Keratinocyte (primary cell): Measurements from ENCODE around the gene NEBL. TPM values are rescaled to one million over a fixed set of nuclear protein-coding genes. Genes with fewer than 3 reads are reported as not detected.

Source experiments
- DNase-seq: peaks from one replicate; pipeline ENCODE4 v3.0.0-alpha.2; 2011; ENCODE audit warnings: low read depth, missing footprints, low spot score
- FAIRE-seq: peaks from 2 replicates; lab custom pipeline; 2011; peaks lifted over from hg19 to GRCh38; lab: Jason Lieb, UNC
- H2AFZ ChIP-seq: 2 replicates; pipeline ENCODE4 v1.6.0; 2012; ENCODE audit warnings: low read length, control low read depth, inconsistent platforms; ENCODE audit not compliant: control insufficient read depth
- H3K27ac ChIP-seq: 2 replicates; pipeline ENCODE4 v1.5.1; 2011; ENCODE audit warnings: low read length; ENCODE audit not compliant: control insufficient read depth, insufficient read depth
- H3K27me3 ChIP-seq: 3 replicates; pipeline ENCODE4 v1.6.0; 2011; ENCODE audit warnings: low read length; ENCODE audit not compliant: control insufficient read depth, insufficient read depth; ENCODE audit errors: extremely low read depth
- H3K36me3 ChIP-seq, 2 experiments: 2 replicates in 1 of 2; 3 replicates in 1 of 2; pipeline ENCODE4 v1.5.1; 2011; ENCODE audit warnings: low read length in 2 of 2, mild to moderate bottlenecking in 1 of 2; ENCODE audit not compliant: control insufficient read depth in 2 of 2, insufficient read depth in 2 of 2; ENCODE audit errors: extremely low read depth in 1 of 2
- H3K4me1 ChIP-seq: 3 replicates; pipeline ENCODE4 v1.5.1; 2011; ENCODE audit warnings: low read length; ENCODE audit not compliant: control insufficient read depth, insufficient read depth; ENCODE audit errors: extremely low read depth
- H3K4me2 ChIP-seq: 3 replicates; pipeline ENCODE4 v1.6.0; 2011; ENCODE audit warnings: low read depth, low read length; ENCODE audit not compliant: control insufficient read depth, insufficient read depth; ENCODE audit errors: extremely low read depth
- H3K4me3 ChIP-seq, 3 experiments: fragments of 200-600 bp in 1 of 3; sonication (generic) in 1 of 3; 2 replicates in 2 of 3; 3 replicates in 1 of 3; pipeline ENCODE4 v1.5.1; 2011 to 2016; ENCODE audit warnings: low read length in 3 of 3, mild to moderate bottlenecking in 3 of 3, control low read depth in 2 of 3, inconsistent platforms in 1 of 3, low read depth in 1 of 3, mixed read lengths in 1 of 3, mixed run types in 1 of 3, moderate library complexity in 1 of 3; ENCODE audit not compliant: control insufficient read depth in 2 of 3, insufficient read depth in 2 of 3; ENCODE audit errors: extremely low read depth in 1 of 3
- H3K79me2 ChIP-seq: 2 replicates; pipeline ENCODE4 v1.6.0; 2012; ENCODE audit warnings: low read length; ENCODE audit not compliant: control insufficient read depth, insufficient read depth
- H3K9ac ChIP-seq: 3 replicates; pipeline ENCODE4 v1.6.0; 2011; ENCODE audit warnings: low read length; ENCODE audit not compliant: control insufficient read depth, insufficient read depth; ENCODE audit errors: extremely low read depth
- H3K9me1 ChIP-seq: 3 replicates; pipeline ENCODE4 v1.6.0; 2011; ENCODE audit warnings: low read length; ENCODE audit not compliant: control insufficient read depth, insufficient read depth; ENCODE audit errors: extremely low read depth
- H3K9me3 ChIP-seq: 2 replicates; pipeline ENCODE4 v1.5.1; 2012; ENCODE audit warnings: low read depth, low read length; ENCODE audit not compliant: control insufficient read depth
- H4K20me1 ChIP-seq: 3 replicates; pipeline ENCODE4 v1.6.0; 2011; ENCODE audit warnings: low read length; ENCODE audit not compliant: control insufficient read depth, insufficient read depth; ENCODE audit errors: extremely low read depth
- CTCF ChIP-seq, 3 experiments: IDR thresholded peaks in 1 of 3; conservative IDR thresholded peaks in 1 of 3; optimal IDR thresholded peaks in 1 of 3; 2 replicates in 2 of 3; 3 replicates in 1 of 3; pipeline versions ENCODE3 to v1.5.1; 2011; ENCODE audit warnings: low read length in 3 of 3, mild to moderate bottlenecking in 3 of 3, moderate library complexity in 2 of 3, control low read depth in 1 of 3, inconsistent platforms in 1 of 3; ENCODE audit not compliant: insufficient read depth in 2 of 3; ENCODE audit errors: extremely low read depth in 1 of 3
- EZH2 ChIP-seq: IDR thresholded peaks from one replicate; pipeline ENCODE4 v1.6.1; 2012; ENCODE audit warnings: inconsistent platforms, mild to moderate bottlenecking, low read length, moderate library complexity
- dilution Hi-C: fragments of 300-500 bp; cut with MboI; formaldehyde crosslinking; loops from one replicate; pipeline ENCODE4 v1.7.0; 2020; ENCODE audit warnings: low sequenced_read_pairs; ENCODE audit not compliant: extremely low pct_ligation_motif_present
- polyA plus RNA-seq, 5 experiments: library from polyadenylated mRNA; depleted of rRNA in 3 of 5; stranded (reverse) in 3 of 5; stranded (forward) in 1 of 5; unstranded in 1 of 5; fragments of >200 nt; gene quantifications; 1 replicate in 1 of 5; 2 replicates in 3 of 5; 3 replicates in 1 of 5; pipeline versions ENCODE4 v1.2.1 to v1.2.3, GENCODE V29; 2011 to 2012; ENCODE audit warnings: missing spikeins in 2 of 5, low read depth in 1 of 5, low replicate concordance in 1 of 5

NEBL gene
- polyA plus RNA-seq, 1 donor (not counting 4 experiments of a cell fraction or from before 2014, with no cell fraction given), result 4.5 TPM

- no peaks in the 10 kb centered on the region for H4K20me1 ChIP-seq
- H3K4me3 ChIP-seq, result no peak overlapping the region
- no peaks in the 10 kb centered on the region for H3K9me3 ChIP-seq
- no peaks in the 10 kb centered on the region for H3K36me3 ChIP-seq
- no peaks in the 10 kb centered on the region for H3K9me1 ChIP-seq
- dilution Hi-C loops, result no loop called here
- no peaks in the 10 kb centered on the region for H3K4me1 ChIP-seq
- no peak overlapping the region for H2AFZ ChIP-seq
- H3K9ac ChIP-seq, result no peak overlapping the region
- no peak for DNase-seq
- no peak for TF ChIP-seq EZH2
- no peak for TF ChIP-seq CTCF (optimal IDR thresholded peaks at IDR 0.05 in 1 of 3, IDR thresholded peaks at IDR 0.05 in 1 of 3, conservative IDR thresholded peaks at IDR 0.05 in 1 of 3; ENCODE audit: extremely low read depth in 1 of 3, insufficient read depth in 2 of 3, low read length in 3 of 3)
- FAIRE-seq, result no peak
- H3K27ac ChIP-seq, result no peak overlapping the region
- H3K27me3 ChIP-seq, result no peaks in the 10 kb centered on the region
- H3K79me2 ChIP-seq, result no peaks in the 10 kb centered on the region
- no peak overlapping the region for H3K4me2 ChIP-seq
Observed at GRCh38 chr10:20797290-20797689, 99.8 kb downstream of the NEBL start.

GRCh38 chr10:20795391-20795790 lies 101.7 kb downstream of the NEBL start:
- no peak for FAIRE-seq

More at GRCh38 chr10:20795391-20795790, 101.7 kb downstream of the NEBL start:
- Histone ChIP-seq H3K4me1 (no peaks in the 10 kb centered on the region), H3K27ac (no peak overlapping the region), H3K9ac (no peak overlapping the region), H4K20me1 (no peaks in the 10 kb centered on the region), H3K9me3 (no peaks in the 10 kb centered on the region), H3K9me1 (no peaks in the 10 kb centered on the region), H3K27me3 (no peaks in the 10 kb centered on the region), H2AFZ (no peak overlapping the region), H3K79me2 (no peaks in the 10 kb centered on the region), H3K4me2 (no peak overlapping the region), H3K36me3 (no peaks in the 10 kb centered on the region), H3K4me3 (no peak overlapping the region)
- no peak for DNase-seq
- TF ChIP-seq EZH2 (no peak), CTCF (optimal IDR thresholded peaks at IDR 0.05 in 1 of 3, IDR thresholded peaks at IDR 0.05 in 1 of 3, conservative IDR thresholded peaks at IDR 0.05 in 1 of 3; ENCODE audit: extremely low read depth in 1 of 3, insufficient read depth in 2 of 3, low read length in 3 of 3) (no peak)
- dilution Hi-C loops, result no loop called here
